MCF 10A (cell line): Measurements from ENCODE around the gene CHCT1. TPM values are rescaled to one million over a fixed set of nuclear protein-coding genes. Genes with fewer than 3 reads are reported as not detected.

Source experiments
- BruUV-seq: library from RNA; stranded (reverse); fragments of 400-500 nt; replicated peaks from 2 replicates; lab custom pipeline; 2021; lab: Mats Ljungman, UMichigan
- CTCF ChIA-PET: fragments of 300-600 bp; sonication (Branson Sonifier 250); formaldehyde crosslinking; extraction: SDS; loops from one replicate; lab custom pipeline; 2021; ENCODE audit warnings: antibody characterized with exemption, inconsistent platforms; lab: Yijun Ruan, JAX
- POLR2A ChIA-PET: fragments of 300-600, 350-650 bp; sonication (Branson Sonifier 250); formaldehyde crosslinking; extraction: SDS; loops from one replicate; lab custom pipeline; 2020; ENCODE audit warnings: antibody characterized with exemption, inconsistent platforms; lab: Yijun Ruan, JAX
- DNase-seq: peaks from one replicate; pipeline ENCODE4 v3.0.0-alpha.2; 2018; ENCODE audit not compliant: unreplicated experiment
- H3K27ac Mint-ChIP-seq: one replicate; pipeline ENCODE4 v1.8.0; 2022; ENCODE audit warnings: mild to moderate bottlenecking, low read depth, mixed read lengths; ENCODE audit not compliant: unreplicated experiment
- H3K27me3 Mint-ChIP-seq: one replicate; pipeline ENCODE4 v1.8.0; 2022; ENCODE audit warnings: mixed read lengths; ENCODE audit not compliant: insufficient read depth, unreplicated experiment
- H3K36me3 Mint-ChIP-seq: one replicate; pipeline ENCODE4 v1.8.0; 2022; ENCODE audit warnings: mild to moderate bottlenecking, moderate library complexity, mixed read lengths; ENCODE audit not compliant: insufficient read depth, unreplicated experiment
- H3K4me1 Mint-ChIP-seq: one replicate; pipeline ENCODE4 v1.8.0; 2022; ENCODE audit warnings: mixed read lengths; ENCODE audit not compliant: insufficient read depth, unreplicated experiment
- H3K4me3 Mint-ChIP-seq: one replicate; pipeline ENCODE4 v1.8.0; 2022; ENCODE audit warnings: mild to moderate bottlenecking, moderate library complexity, mixed read lengths; ENCODE audit not compliant: unreplicated experiment
- H3K9me3 Mint-ChIP-seq: one replicate; pipeline ENCODE4 v1.8.0; 2022; ENCODE audit warnings: mixed read lengths; ENCODE audit not compliant: unreplicated experiment
- CTCF ChIP-seq: fragments of 200-600 bp; IDR thresholded peaks from one replicate; pipeline ENCODE4 v1.8.0; 2022; ENCODE audit warnings: antibody characterized with exemption, mild to moderate bottlenecking; ENCODE audit not compliant: unreplicated experiment
- intact Hi-C: fragments of 100-400 bp; cut with micrococcal nuclease; formaldehyde crosslinking; loops from 2 replicates; pipeline ENCODE4 v1.14.1; 2022
- total RNA-seq: library from RNA; stranded (reverse); gene quantifications from 2 replicates; pipeline ENCODE4 v1.2.3, GENCODE V29; 2022

CHCT1 gene
- total RNA-seq, 1 experiment from 2014 or later, result not detected

- no TSS peak for BruUV-seq
- Mint-ChIP-seq H3K36me3 (peaks cover 72% of the 10 kb centered on the region), H3K27ac (no peak overlapping the region), H3K27me3 (no peaks in the 10 kb centered on the region), H3K4me1 (no peaks in the 10 kb centered on the region), H3K4me3 (no peak overlapping the region), H3K9me3 (no peaks in the 10 kb centered on the region)
- ChIA-PET POLR2A (no interaction called here), CTCF (interaction anchor here (0.8 kb wide), 1 partner anchor 872 kb away, joined by 3 read pairs; no protein-coding TSS in a partner anchor)
- TF ChIP-seq CTCF, result no peak
- intact Hi-C loops, result loop anchor here (5.0 kb wide), 1 partner anchor 126 kb away; no protein-coding TSS in a partner anchor
- no peak for DNase-seq
Observed at GRCh38 chr17:60451071-60451470, 28.8 kb downstream of the CHCT1 start.

GRCh38 chr17:60451965-60452364 is 29.7 kb downstream of the CHCT1 start:
- peaks cover 76% of the 10 kb centered on the region for H3K36me3 Mint-ChIP-seq
- intact Hi-C loops, result loop anchor here (5.0 kb wide), 1 partner anchor 125 kb away; no protein-coding TSS in a partner anchor
- H3K9me3 Mint-ChIP-seq, result no peaks in the 10 kb centered on the region
- ChIA-PET CTCF (interaction anchor here (0.8 kb wide), 1 partner anchor 871 kb away, joined by 3 read pairs; no protein-coding TSS in a partner anchor), POLR2A (no interaction called here)
- no peak overlapping the region for H3K27ac Mint-ChIP-seq
- H3K27me3 Mint-ChIP-seq, result no peaks in the 10 kb centered on the region
- H3K4me3 Mint-ChIP-seq, result no peak overlapping the region
- no peak for TF ChIP-seq CTCF
- no peak for DNase-seq
- no peaks in the 10 kb centered on the region for H3K4me1 Mint-ChIP-seq
- BruUV-seq, result no TSS peak

GRCh38 chr17:60455378-60455777 is 33.1 kb downstream of the CHCT1 start:
- Mint-ChIP-seq H3K27me3 (no peaks in the 10 kb centered on the region), H3K4me1 (no peaks in the 10 kb centered on the region), H3K36me3 (peaks cover 82% of the 10 kb centered on the region), H3K9me3 (no peaks in the 10 kb centered on the region), H3K4me3 (no peak overlapping the region), H3K27ac (no peak overlapping the region)
- BruUV-seq, result no TSS peak
- DNase-seq, result peak; percentile 10
- CTCF ChIA-PET, result interaction anchor here (0.6 to 1.5 kb wide), 4 partner anchors 13 to 183 kb away, joined by 3 to 6 read pairs (median 4); no protein-coding TSS in a partner anchor
- no peak for TF ChIP-seq CTCF
- intact Hi-C loops, result no loop called here
- POLR2A ChIA-PET, result no interaction called here

GRCh38 chr17:60457148-60457547 is 34.9 kb downstream of the CHCT1 start:
- Mint-ChIP-seq H3K9me3 (no peaks in the 10 kb centered on the region), H3K27me3 (no peaks in the 10 kb centered on the region), H3K4me1 (no peaks in the 10 kb centered on the region), H3K4me3 (no peak overlapping the region), H3K27ac (no peak overlapping the region), H3K36me3 (peaks cover 80% of the 10 kb centered on the region)
- intact Hi-C loops, result no loop called here
- ChIA-PET POLR2A (no interaction called here), CTCF (no interaction called here)
- no TSS peak for BruUV-seq
- DNase-seq, result no peak
- TF ChIP-seq CTCF, result no peak
